Measurements from ENCODE around the gene TRPM2. TPM values are rescaled to one million over a fixed set of nuclear protein-coding genes. Genes with fewer than 3 reads are reported as not detected.

TRPM2 gene
- total RNA-seq, 4 donors from 2014 or later: 1.6 to 3.5 (median 2.7) TPM

GRCh38 chr21:44490405-44490804, 137.0 kb downstream of the TRPM2 start:
- 95% methylated on average over 19 of the region's 19 CpGs for WGBS
- intact Hi-C loops (cut with DNase I): no loop called here
- Histone ChIP-seq H3K4me1 (peaks cover 0 to 5% (median 0%) of the 10 kb centered on the region in 4 donors), H3K27ac (replicated peaks in 1 of 4) (no peak overlapping the region), H3K36me3 (no peaks in the 10 kb centered on the region), H3K27me3 (peaks cover 0 to 19% (median 0%) of the 10 kb centered on the region in 4 donors), H3K9me3 (peaks cover 0 to 22% (median 17%) of the 10 kb centered on the region in 4 donors), H3K4me3 (no peak overlapping the region)
- no peak for DNase-seq (ENCODE audit: extremely low spot score)
- TF ChIP-seq EP300 (IDR thresholded peaks at IDR 0.05) (no peak), POLR2A (IDR thresholded peaks at IDR 0.05; ENCODE audit: low read depth) (no peak), POLR2AphosphoS5 (IDR thresholded peaks at IDR 0.05) (no peak), CTCF (IDR thresholded peaks at IDR 0.05) (no peak)

- intact Hi-C loops (cut with DNase I): no loop called here
Observed at GRCh38 chr21:44490816-44491215, 137.4 kb downstream of the TRPM2 start.

More at GRCh38 chr21:44490816-44491215, 137.4 kb downstream of the TRPM2 start:
- H3K4me3 ChIP-seq: no peak overlapping the region
- no peak for DNase-seq (ENCODE audit: extremely low spot score)
- H3K9me3 ChIP-seq: peaks cover 0 to 22% (median 17%) of the 10 kb centered on the region in 4 donors
- WGBS: 73% methylated on average over 9 of the region's 9 CpGs
- H3K36me3 ChIP-seq: no peaks in the 10 kb centered on the region
- peaks cover 0 to 19% (median 0%) of the 10 kb centered on the region in 4 donors for H3K27me3 ChIP-seq
- TF ChIP-seq EP300 (IDR thresholded peaks at IDR 0.05) (no peak), POLR2A (IDR thresholded peaks at IDR 0.05; ENCODE audit: low read depth) (no peak), CTCF (IDR thresholded peaks at IDR 0.05) (no peak)
- peaks cover 0 to 5% (median 0%) of the 10 kb centered on the region in 4 donors for H3K4me1 ChIP-seq
- no peak overlapping the region for H3K27ac ChIP-seq (replicated peaks in 1 of 4)

Small RNAs within 50 kb of the gene (small RNA-seq; reads per million reads assigned to genes)
- 0 reads per million in 3 donors for gene RF00285

Other genes with a start within 250 kb of the TRPM2 start
- gene PWP2, start 246.2 kb upstream of the TRPM2 start, total RNA-seq: 10 to 100 TPM in 1 of 4 donors, 1 to 10 TPM in 3; 1.9 to 10.8 (median 6.7) TPM
- 10 to 100 TPM in 2 of 4 donors, 1 to 10 TPM in 2; 4.3 to 31.6 (median 9.0) TPM for gene GATD3, start 219.9 kb upstream of the TRPM2 start, total RNA-seq
- 1 to 10 TPM in 2 of 4 donors, under 1 TPM in 2; 0.42 to 1.7 (median 0.95) TPM for gene ICOSLG, start 112.7 kb upstream of the TRPM2 start, total RNA-seq
- gene DNMT3L, start 91.7 kb upstream of the TRPM2 start, total RNA-seq: not detected
- not detected for gene AIRE, start 67.7 kb upstream of the TRPM2 start, total RNA-seq
- gene PFKL, start 53.6 kb upstream of the TRPM2 start, total RNA-seq: 100 to 1,000 TPM in 1 of 4 donors, 10 to 100 TPM in 3; 61.5 to 109 (median 83.4) TPM
- gene CFAP410, start 14.2 kb upstream of the TRPM2 start, total RNA-seq: 10 to 100 TPM; 26.6 to 43.5 (median 32.3) TPM
- 1 to 10 TPM; 3.3 to 6.6 (median 5.3) TPM for gene LRRC3, start 101.9 kb downstream of the TRPM2 start, total RNA-seq
- not detected for gene KRTAP10-1, start 186.6 kb downstream of the TRPM2 start, total RNA-seq
- not detected for gene KRTAP10-2, start 197.9 kb downstream of the TRPM2 start, total RNA-seq
- gene KRTAP10-3, start 205.2 kb downstream of the TRPM2 start, total RNA-seq: not detected
- gene KRTAP10-4, start 220.1 kb downstream of the TRPM2 start, total RNA-seq: not detected
- gene KRTAP10-5, start 227.0 kb downstream of the TRPM2 start, total RNA-seq: not detected
- not detected for gene KRTAP10-6, start 238.9 kb downstream of the TRPM2 start, total RNA-seq
- not detected for gene KRTAP10-7, start 247.0 kb downstream of the TRPM2 start, total RNA-seq